HG02852 (cell line): ENCODE measurements around the gene XPNPEP3.

Source experiments
- ATAC-seq: cut with Tn5 transposase; IDR thresholded peaks from one replicate; pipeline ENCODE4 v1.9.1; 2021; ENCODE audit warnings: mild to moderate bottlenecking, moderate library complexity; ENCODE audit not compliant: unreplicated experiment

The XPNPEP3 gene

GRCh38 chr22:40928657-40929056 is 71.7 kb downstream of the XPNPEP3 start:
- ATAC-seq, result no peak

GRCh38 chr22:40932396-40932795 is 75.4 kb downstream of the XPNPEP3 start:
- ATAC-seq, result no peak

- no peak for ATAC-seq
Measured at GRCh38 chr22:40939202-40939601, 82.3 kb downstream of the XPNPEP3 start.

- peak; percentile 78 for ATAC-seq
Measured at GRCh38 chr22:40950962-40951794, 94.2 kb downstream of the XPNPEP3 start, which contains the start of gene RBX1. Gene RBX1, plus strand, starts transcription at chr22:40951378. Its CDS starts 21 bp downstream, at chr22:40951399.

GRCh38 chr22:40951795-40952605 is 95.1 kb downstream of the XPNPEP3 start:
- ATAC-seq, result no peak

- no peak for ATAC-seq
Measured at GRCh38 chr22:40953471-40953870, 96.5 kb downstream of the XPNPEP3 start.

GRCh38 chr22:40954113-40954512 is 97.2 kb downstream of the XPNPEP3 start:
- no peak for ATAC-seq

GRCh38 chr22:40955571-40955970 is 98.6 kb downstream of the XPNPEP3 start:
- no peak for ATAC-seq

GRCh38 chr22:40957601-40958000 is 100.7 kb downstream of the XPNPEP3 start:
- ATAC-seq, result no peak

GRCh38 chr22:40958299-40958698 is 101.4 kb downstream of the XPNPEP3 start:
- ATAC-seq, result no peak

GRCh38 chr22:40960145-40960544 is 103.2 kb downstream of the XPNPEP3 start:
- ATAC-seq, result no peak

GRCh38 chr22:40965936-40966725 is 109.2 kb downstream of the XPNPEP3 start:
- ATAC-seq, result no peak

- no peak for ATAC-seq
Measured at GRCh38 chr22:40966726-40967085, 109.8 kb downstream of the XPNPEP3 start.

GRCh38 chr22:40967111-40967760 is 110.3 kb downstream of the XPNPEP3 start:
- no peak for ATAC-seq

- no peak for ATAC-seq
Measured at GRCh38 chr22:40972587-40972986, 115.6 kb downstream of the XPNPEP3 start.

- no peak for ATAC-seq
Measured at GRCh38 chr22:40973144-40973543, 116.2 kb downstream of the XPNPEP3 start.

- ATAC-seq, result no peak
Measured at GRCh38 chr22:40975366-40975765, 118.4 kb downstream of the XPNPEP3 start.

GRCh38 chr22:40976866-40977700 is 120.1 kb downstream of the XPNPEP3 start:
- no peak for ATAC-seq

GRCh38 chr22:40979198-40979597 is 122.2 kb downstream of the XPNPEP3 start:
- no peak for ATAC-seq

GRCh38 chr22:40979871-40980270 is 122.9 kb downstream of the XPNPEP3 start:
- ATAC-seq, result no peak
